T-helper 1 cell treated with Interleukin-12 subunit alpha and Interleukin-12 subunit beta and Interleukin-4 antibody, amounts not matched to agents 30 ng/mL and 1 ng/mL, for 36 hours (primary cell): ENCODE measurements around the gene MAL. TPM values are rescaled to one million over a fixed set of nuclear protein-coding genes. Genes with fewer than 3 reads are reported as not detected.

Source experiments
- intact Hi-C: fragments of 100-400 bp; cut with micrococcal nuclease; formaldehyde crosslinking; loops from one replicate; pipeline ENCODE4 v1.15.1; 2024
- total RNA-seq: library from RNA; stranded (reverse); gene quantifications from 2 replicates; pipeline ENCODE4 v1.2.3, GENCODE V29; 2022

The MAL gene
- total RNA-seq, 1 donor from 2014 or later: 791 TPM

- intact Hi-C loops: no loop called here
Observed at GRCh38 chr2:95031726-95032116, 6.2 kb downstream of the MAL start.

- intact Hi-C loops: no loop called here
Observed at GRCh38 chr2:95032341-95032740, 6.8 kb downstream of the MAL start.

GRCh38 chr2:95032868-95033603 lies 7.5 kb downstream of the MAL start:
- intact Hi-C loops: no loop called here

GRCh38 chr2:95034221-95034620 lies 8.7 kb downstream of the MAL start:
- intact Hi-C loops: no loop called here

- intact Hi-C loops: no loop called here
Observed at GRCh38 chr2:95034818-95035217, 9.3 kb downstream of the MAL start.

- intact Hi-C loops: no loop called here
Observed at GRCh38 chr2:95036596-95037383, 11.3 kb downstream of the MAL start.

GRCh38 chr2:95037384-95037839 lies 11.9 kb downstream of the MAL start:
- intact Hi-C loops: no loop called here

- intact Hi-C loops: loop anchor here (2.0 kb wide), 1 partner anchor 15 kb away; no protein-coding TSS in a partner anchor
Observed at GRCh38 chr2:95037841-95038585, 12.5 kb downstream of the MAL start.

GRCh38 chr2:95038635-95039298 lies 13.3 kb downstream of the MAL start:
- intact Hi-C loops: loop anchor here (1.0 to 2.0 kb wide), 3 partner anchors 12 to 42 kb away; no protein-coding TSS in a partner anchor

GRCh38 chr2:95039363-95039762 lies 13.9 kb downstream of the MAL start:
- intact Hi-C loops: loop anchor here (1.0 to 2.0 kb wide), 3 partner anchors 13 to 41 kb away; no protein-coding TSS in a partner anchor

- intact Hi-C loops: loop anchor here (1.0 to 2.0 kb wide), 3 partner anchors 14 to 40 kb away; no protein-coding TSS in a partner anchor
Observed at GRCh38 chr2:95039978-95040377, 14.5 kb downstream of the MAL start.

GRCh38 chr2:95040426-95040825 lies 14.9 kb downstream of the MAL start:
- intact Hi-C loops: no loop called here

GRCh38 chr2:95041060-95041823 lies 15.7 kb downstream of the MAL start:
- intact Hi-C loops: no loop called here

- intact Hi-C loops: no loop called here
Observed at GRCh38 chr2:95041824-95042442, 16.4 kb downstream of the MAL start.

GRCh38 chr2:95042472-95043271 lies 17.2 kb downstream of the MAL start:
- intact Hi-C loops: no loop called here

- intact Hi-C loops: no loop called here
Observed at GRCh38 chr2:95043300-95044093, 18.0 kb downstream of the MAL start.

- intact Hi-C loops: no loop called here
Observed at GRCh38 chr2:95044601-95045000, 19.1 kb downstream of the MAL start.
